K562 (cell line): ENCODE measurements around the gene LUM. TPM values are rescaled to one million over a fixed set of nuclear protein-coding genes. Genes with fewer than 3 reads are reported as not detected.

Source experiments
- ATAC-seq: fragments of 200-7000 bp; cut with Tn5 transposase; 3 replicates; pipeline ENCODE4 v1.9.1; 2020; ENCODE audit warnings: moderate library complexity
- BruUV-seq: library from RNA; stranded (reverse); fragments of 400-500 nt; replicated peaks from 2 replicates; lab custom pipeline; 2021; lab: Mats Ljungman, UMichigan
- CTCF ChIA-PET: fragments of 300-600 bp; formaldehyde crosslinking; extraction: SDS; loops from one replicate; lab custom pipeline; 2021; ENCODE audit warnings: low intra/inter-chr PET ratio; lab: Yijun Ruan, JAX
- POLR2A ChIA-PET: fragments of 300-600, 350-650 bp; sonication (Branson Sonifier 250); formaldehyde crosslinking; extraction: SDS; loops from one replicate; lab custom pipeline; 2021; ENCODE audit warnings: antibody characterized with exemption, inconsistent platforms; lab: Yijun Ruan, JAX
- DNase-seq, 4 experiments: peaks; one replicate each; pipeline versions ENCODE4 v3.0.0 to v3.0.0-alpha.2; 2011 to 2018; ENCODE audit warnings: low spot score in 3 of 4, mixed read lengths in 3 of 4; ENCODE audit errors: extremely low read depth in 1 of 4
- FAIRE-seq: peaks from 2 replicates; lab custom pipeline; 2011; peaks lifted over from hg19 to GRCh38; lab: Jason Lieb, UNC
- H2AFZ ChIP-seq: 2 replicates; pipeline ENCODE4 v1.6.0; 2011; ENCODE audit warnings: low read depth, low read length, control low read depth, inconsistent platforms
- H3K27ac ChIP-seq: fragments of 200-600 bp; 3 replicates; pipeline ENCODE4 v1.8.0; 2011; ENCODE audit warnings: low read depth, mild to moderate bottlenecking, control low read depth, inconsistent platforms, low read length, moderate library complexity, mixed read lengths; ENCODE audit errors: extremely low read depth
- H3K27me3 ChIP-seq, 2 experiments: fragments of 300-600 bp in 1 of 2; 2 replicates in 1 of 2; 3 replicates in 1 of 2; pipeline versions ENCODE4 v1.6.0 to v1.8.0; 2011; ENCODE audit warnings: inconsistent platforms in 2 of 2, low read length in 2 of 2, mild to moderate bottlenecking in 1 of 2, mixed read lengths in 1 of 2, moderate library complexity in 1 of 2; ENCODE audit not compliant: control insufficient read depth in 2 of 2, insufficient read depth in 2 of 2
- H3K36me3 ChIP-seq: fragments of 300-600 bp; 3 replicates; pipeline ENCODE4 v1.8.0; 2011; ENCODE audit warnings: mild to moderate bottlenecking, low read length, inconsistent platforms; ENCODE audit not compliant: control insufficient read depth, insufficient read depth
- H3K4me1 ChIP-seq, 2 experiments: fragments of 200-600 bp in 1 of 2; replicated peaks in 1 of 2; 2 replicates in 1 of 2; 3 replicates in 1 of 2; pipeline versions ENCODE4 v1.5.1 to v1.8.0; 2011; ENCODE audit warnings: inconsistent platforms in 2 of 2, low read length in 2 of 2, mild to moderate bottlenecking in 1 of 2, mixed read lengths in 1 of 2, moderate library complexity in 1 of 2; ENCODE audit not compliant: control insufficient read depth in 2 of 2, insufficient read depth in 2 of 2
- H3K4me2 ChIP-seq: 2 replicates; pipeline ENCODE4 v1.6.1; 2011; ENCODE audit warnings: low read length, control low read depth, inconsistent platforms, mixed read lengths; ENCODE audit not compliant: insufficient read depth
- H3K4me3 ChIP-seq: fragments of 200-600 bp; sonication (generic), shearing (Covaris generic); 2 replicates; pipeline ENCODE4 v1.5.1; 2016; ENCODE audit warnings: control low read depth, inconsistent platforms
- H3K79me2 ChIP-seq: fragments of 200-600 bp; 3 replicates; pipeline ENCODE4 v1.8.0; 2011; ENCODE audit warnings: low read length, inconsistent platforms; ENCODE audit not compliant: control insufficient read depth, insufficient read depth
- H3K9ac ChIP-seq, 2 experiments: 2 replicates each; pipeline versions ENCODE4 v1.6.0 to v1.6.1; 2011; ENCODE audit warnings: low read depth in 2 of 2, low read length in 2 of 2, control low read depth in 1 of 2, inconsistent platforms in 1 of 2, mild to moderate bottlenecking in 1 of 2, mixed read lengths in 1 of 2; ENCODE audit not compliant: insufficient read depth in 1 of 2
- H3K9me1 ChIP-seq: one replicate; pipeline ENCODE4 v1.6.0; 2011; ENCODE audit warnings: inconsistent platforms, mild to moderate bottlenecking, low read length, moderate library complexity; ENCODE audit not compliant: control insufficient read depth, insufficient read depth
- H3K9me3 ChIP-seq: replicated peaks from 2 replicates; pipeline ENCODE4 v1.5.1; 2011; ENCODE audit warnings: low read depth, low read length, inconsistent platforms; ENCODE audit not compliant: control insufficient read depth, insufficient read depth
- H4K20me1 ChIP-seq: replicated peaks from 2 replicates; pipeline ENCODE4 v1.6.1; 2011; ENCODE audit warnings: low read length, inconsistent platforms, mixed read lengths; ENCODE audit not compliant: control insufficient read depth, insufficient read depth
- ARID3B ChIP-seq: fragments of 250-450 bp; sonication (Bioruptor Pico); IDR thresholded peaks from 2 replicates; pipeline ENCODE4 v1.4.0; 2020; ENCODE audit warnings: borderline replicate concordance
- ATF7 ChIP-seq: fragments of 450-650 bp; IDR thresholded peaks from 2 replicates; pipeline ENCODE4 v1.7.1; 2014; ENCODE audit warnings: mild to moderate bottlenecking, moderate library complexity
- BMI1 ChIP-seq: fragments of 150-350 bp; IDR thresholded peaks from 2 replicates; pipeline ENCODE4 v1.6.1; 2014; ENCODE audit warnings: low read length
- CREB1 ChIP-seq, 2 experiments: sonication (generic) in 1 of 2; formaldehyde crosslinking in 1 of 2; IDR thresholded peaks; 2 replicates each; pipeline versions ENCODE4 v1.6.1 to v1.8.0; 2012 to 2022; ENCODE audit warnings: inconsistent platforms in 1 of 2, mild to moderate bottlenecking in 1 of 2, missing genetic modification reagents in 1 of 2, moderate library complexity in 1 of 2
- GMEB1 ChIP-seq: fragments of 250-450 bp; sonication (Bioruptor Pico); IDR thresholded peaks from 2 replicates; pipeline ENCODE4 v1.4.0; 2020; ENCODE audit warnings: mild to moderate bottlenecking
- NR2F6 ChIP-seq: fragments of 450-650 bp; formaldehyde crosslinking; IDR thresholded peaks from 2 replicates; pipeline ENCODE4 v1.4.0; 2020; ENCODE audit warnings: mild to moderate bottlenecking
- NR3C1 ChIP-seq: sonication (generic); formaldehyde crosslinking; IDR thresholded peaks from 2 replicates; pipeline ENCODE4 v1.8.1; 2022; ENCODE audit warnings: missing genetic modification reagents
- SAFB ChIP-seq: fragments of 200-400 bp; formaldehyde crosslinking; IDR thresholded peaks from 2 replicates; pipeline ENCODE4 v1.6.1; 2017; ENCODE audit warnings: low read depth, low read length, borderline replicate concordance
- TAF9B ChIP-seq: fragments of 450-650 bp; IDR thresholded peaks from 2 replicates; pipeline ENCODE4 v1.6.1; 2018; ENCODE audit warnings: mild to moderate bottlenecking; ENCODE audit not compliant: partially characterized antibody
- YY1 ChIP-seq, 3 experiments: IDR thresholded peaks; 2 replicates each; pipeline ENCODE4 v1.6.1; 2011; ENCODE audit warnings: low read length in 2 of 3, mild to moderate bottlenecking in 2 of 3, moderate library complexity in 2 of 3, borderline replicate concordance in 1 of 3, control low read depth in 1 of 3, low read depth in 1 of 3; ENCODE audit not compliant: insufficient read depth in 3 of 3, insufficient replicate concordance in 2 of 3, control insufficient read depth in 1 of 3, insufficient read length in 1 of 3; ENCODE audit errors: extremely low read depth in 1 of 3
- ZC3H11A ChIP-seq: IDR thresholded peaks from 2 replicates; pipeline ENCODE4 v1.6.1; 2012; ENCODE audit warnings: low read depth, low read length, improper control_type of control experiment
- ZNF445 ChIP-seq: fragments of 250-450 bp; sonication (Bioruptor Pico); IDR thresholded peaks from 2 replicates; pipeline ENCODE4 v1.4.0; 2020; ENCODE audit warnings: low read depth, mild to moderate bottlenecking, moderate library complexity
- ZNF449 ChIP-seq: fragments of 250-450 bp; sonication (Bioruptor Pico); IDR thresholded peaks from 2 replicates; pipeline ENCODE4 v1.8.0; 2022; ENCODE audit warnings: moderate library complexity, mild to moderate bottlenecking, inconsistent platforms
- WGBS: fragments of 100-300 bp; shearing (Covaris generic); methylation state at CpG from one replicate; pipeline ENCODE4 v1.1.6; 2016; ENCODE audit warnings: low coverage, mixed read lengths; ENCODE audit not compliant: insufficient coverage; ENCODE audit errors: missing lambda C conversion rate; 5-methylcytosine and 5-hydroxymethylcytosine counted together
- in situ Hi-C: fragments of 300-500 bp; cut with MboI; formaldehyde crosslinking; loops from 4 replicates; pipeline ENCODE4 v1.15.0; 2018; ENCODE audit warnings: inconsistent platforms, mixed read lengths
- intact Hi-C: fragments of 100-400 bp; cut with micrococcal nuclease; formaldehyde crosslinking; loops from 2 replicates; pipeline ENCODE4 v1.14.2; 2022
- polyA plus RNA-seq, 8 experiments: library from polyadenylated mRNA; depleted of rRNA in 4 of 8; stranded (reverse) in 5 of 8; unstranded in 3 of 8; fragments of >200 nt; fragmentation: Nextera tagmentation in 2 of 8; fragmentation: Illumina TruSeq in 1 of 8; extraction: Ambion mirVana in 2 of 8; extraction: Trizol in 1 of 8; gene quantifications; 2 replicates each; pipeline versions ENCODE4 v1.2.1 to v1.2.3, GENCODE V29; 2011 to 2014; ENCODE audit warnings: inconsistent platforms in 1 of 8, missing spikeins in 1 of 8
- total RNA-seq, 7 experiments: library from RNA; depleted of rRNA in 6 of 7; stranded (reverse); fragments of >200 nt in 6 of 7; fragmentation: Illumina TruSeq in 2 of 7; extraction: Trizol in 2 of 7; gene quantifications; 2 replicates each; pipeline versions ENCODE4 v1.2.1 to v1.2.3, GENCODE V29; 2011 to 2021; ENCODE audit warnings: low replicate concordance in 1 of 7

LUM gene
- total and polyA plus RNA-seq, 9 of the 15 experiments (the other 6 are each of a cell fraction or from before 2014, with no cell fraction given), result 0.40 TPM; not detected in 8

- no peak for TF ChIP-seq BMI1
- TF ChIP-seq ZC3H11A, result no peak
Observed at GRCh38 chr12:91127306-91127705, 16.0 kb upstream of the LUM start (continued).

DNA sequence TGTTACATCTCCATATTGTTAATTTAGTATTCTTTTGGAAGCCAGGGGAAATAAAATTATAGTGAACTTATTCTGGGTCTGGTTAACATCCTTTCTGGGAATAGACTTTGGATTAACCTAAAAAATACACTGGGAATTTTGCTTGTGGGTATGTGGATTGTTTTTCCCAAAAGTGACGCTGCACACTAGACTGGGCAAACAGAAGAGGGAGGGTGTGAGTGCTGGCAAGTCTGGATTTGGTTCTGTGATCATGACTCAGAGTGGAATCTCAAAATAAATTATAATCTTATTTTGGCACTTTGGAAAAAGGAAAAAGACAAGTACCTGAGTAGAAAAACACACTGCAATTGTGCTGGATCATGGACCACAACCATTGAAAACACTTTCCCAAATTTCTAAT lies 15.2 kb upstream of the LUM start:
- no TSS peak for BruUV-seq
- ChIA-PET POLR2A (no interaction called here), CTCF (no interaction called here)
- FAIRE-seq (no peak), DNase-seq (no peak), ATAC-seq (no peak)
- Histone ChIP-seq H4K20me1 (no peaks in the 10 kb centered on the region), H3K9me1 (no peaks in the 10 kb centered on the region), H3K79me2 (no peaks in the 10 kb centered on the region), H3K4me1 (no peaks in the 10 kb centered on the region), H3K27ac (no peak overlapping the region), H3K4me2 (no peak overlapping the region), H2AFZ (no peak overlapping the region), H3K9ac (no peak overlapping the region), H3K36me3 (no peaks in the 10 kb centered on the region), H3K27me3 (no peaks in the 10 kb centered on the region), H3K9me3 (no peaks in the 10 kb centered on the region), H3K4me3 (no peak overlapping the region)
- WGBS, result 0% methylated on average over 1 of the region's 1 CpG
- in situ Hi-C loops (no loop called here), intact Hi-C loops (no loop called here)
- no peak for TF ChIP-seq ARID3B
- TF ChIP-seq ZNF445, result no peak
- no peak for TF ChIP-seq ZNF449 (CRISPR knock-in tag)
- no peak for TF ChIP-seq NR2F6 (CRISPR knock-in tag)
- no peak for TF ChIP-seq GMEB1 (CRISPR knock-in tag)
- no peak for TF ChIP-seq SAFB
- TF ChIP-seq CREB1 (IDR thresholded peaks at IDR 0.05), result no peak
- no peak for TF ChIP-seq CREB1 (CRISPR knock-in tag; IDR thresholded peaks at IDR 0.05)
- TF ChIP-seq ATF7, result no peak
- no peak for TF ChIP-seq YY1 (IDR thresholded peaks at IDR 0.05; ENCODE audit: borderline replicate concordance in 1 of 3, control insufficient read depth in 1 of 3, extremely low read depth in 1 of 3, insufficient read depth in 3 of 3, insufficient read length in 1 of 3, insufficient replicate concordance in 2 of 3, low read depth in 1 of 3, low read length in 2 of 3)
- no peak for TF ChIP-seq TAF9B
- no peak for TF ChIP-seq NR3C1 (CRISPR knock-in tag)
